ENCODE results near the gene NAA80. TPM values are rescaled to one million over a fixed set of nuclear protein-coding genes. Genes with fewer than 3 reads are reported as not detected.
A peak's percentile ranks its signal among the peaks of the same experiment; 100 is the strongest.

The NAA80 gene
- total RNA-seq, 1 donor from 2014 or later = 6.3 TPM

- Histone ChIP-seq H4K20me1 (ENCODE audit: insufficient read depth, low read length) (peaks cover 3% of the 10 kb centered on the region), H3K36me3 (ENCODE audit: insufficient read depth, low read length) (no peaks in the 10 kb centered on the region), H3K27ac (ENCODE audit: low read depth, low read length) (no peak overlapping the region), H3K79me2 (ENCODE audit: insufficient read depth, low read length) (no peaks in the 10 kb centered on the region), H3K9ac (ENCODE audit: low read length) (no peak overlapping the region), H3K4me1 (ENCODE audit: insufficient read depth, low read length) (peaks cover 13% of the 10 kb centered on the region), H3K9me3 (ENCODE audit: insufficient read depth, low read depth, low read length) (no peaks in the 10 kb centered on the region), H3K4me3 (ENCODE audit: insufficient read depth, low read depth, low read length) (no peak overlapping the region), H2AFZ (ENCODE audit: low read depth, low read length) (no peak overlapping the region), H3K4me2 (ENCODE audit: low read length) (no peak overlapping the region), H3K27me3 (ENCODE audit: insufficient read depth, low read length) (peaks cover 27% of the 10 kb centered on the region)
- peaks cover 8% of the 10 kb centered on the region for H3K36me3 Mint-ChIP-seq (ENCODE audit: low read depth, unreplicated experiment)
- no peaks in the 10 kb centered on the region for H3K9me3 Mint-ChIP-seq (ENCODE audit: unreplicated experiment)
- H3K27me3 Mint-ChIP-seq (ENCODE audit: low read depth, unreplicated experiment) = peaks cover 22% of the 10 kb centered on the region
- FAIRE-seq = no peak
- TF ChIP-seq EZH2 (IDR thresholded peaks at IDR 0.05; ENCODE audit: insufficient read depth, low read length) (no peak), CTCF (IDR thresholded peaks at IDR 0.05; ENCODE audit: insufficient read depth, low read depth, low read length) (peak; percentile 49)
- no peak for DNase-seq (ENCODE audit: low read depth)
- peak overlapping the region; percentile 10 for H3K27ac Mint-ChIP-seq (ENCODE audit: unreplicated experiment)
- H3K4me3 Mint-ChIP-seq (ENCODE audit: unreplicated experiment) = no peak overlapping the region
- peaks cover 19% of the 10 kb centered on the region for H3K4me1 Mint-ChIP-seq (ENCODE audit: low read depth, unreplicated experiment)
Observed at GRCh38 chr3:50274371-50275104, 24.7 kb downstream of the NAA80 start.

DNA sequence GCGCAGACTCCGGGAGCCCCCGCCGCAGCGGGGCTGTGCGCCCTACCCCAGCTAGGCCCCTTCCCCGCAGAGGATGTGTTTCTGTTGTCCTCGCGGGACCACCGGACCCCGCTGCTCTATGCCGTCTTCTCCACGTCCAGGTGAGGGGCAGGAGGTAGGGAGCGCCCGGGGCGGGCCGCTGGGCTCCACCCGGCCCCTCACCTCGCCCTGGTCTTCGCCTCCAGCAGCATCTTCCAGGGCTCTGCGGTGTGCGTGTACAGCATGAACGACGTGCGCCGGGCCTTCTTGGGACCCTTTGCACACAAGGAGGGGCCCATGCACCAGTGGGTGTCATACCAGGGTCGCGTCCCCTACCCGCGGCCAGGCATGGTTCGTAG, 25.5 kb downstream of the NAA80 start:
- H3K4me3 ChIP-seq (ENCODE audit: insufficient read depth, low read depth, low read length) = no peak overlapping the region
- H3K9me3 ChIP-seq (ENCODE audit: insufficient read depth, low read depth, low read length) = no peaks in the 10 kb centered on the region
- peaks cover 27% of the 10 kb centered on the region for H3K27me3 ChIP-seq (ENCODE audit: insufficient read depth, low read length)
- H3K79me2 ChIP-seq (ENCODE audit: insufficient read depth, low read length) = no peaks in the 10 kb centered on the region
- Mint-ChIP-seq H3K27ac (ENCODE audit: unreplicated experiment) (no peak overlapping the region), H3K27me3 (ENCODE audit: low read depth, unreplicated experiment) (peaks cover 23% of the 10 kb centered on the region), H3K4me1 (ENCODE audit: low read depth, unreplicated experiment) (peaks cover 21% of the 10 kb centered on the region), H3K4me3 (ENCODE audit: unreplicated experiment) (no peak overlapping the region), H3K36me3 (ENCODE audit: low read depth, unreplicated experiment) (peaks cover 8% of the 10 kb centered on the region), H3K9me3 (ENCODE audit: unreplicated experiment) (no peaks in the 10 kb centered on the region)
- no peak for TF ChIP-seq CTCF (IDR thresholded peaks at IDR 0.05; ENCODE audit: insufficient read depth, low read depth, low read length)
- TF ChIP-seq EZH2 (IDR thresholded peaks at IDR 0.05; ENCODE audit: insufficient read depth, low read length) = no peak
- H3K27ac ChIP-seq (ENCODE audit: low read depth, low read length) = no peak overlapping the region
- peaks cover 21% of the 10 kb centered on the region for H3K4me1 ChIP-seq (ENCODE audit: insufficient read depth, low read length)
- DNase-seq (ENCODE audit: low read depth) = no peak
- peak overlapping the region; percentile 72 for H3K4me2 ChIP-seq (ENCODE audit: low read length)
- H3K9ac ChIP-seq (ENCODE audit: low read length) = no peak overlapping the region
- FAIRE-seq = no peak
- H4K20me1 ChIP-seq (ENCODE audit: insufficient read depth, low read length) = peaks cover 3% of the 10 kb centered on the region
- no peak overlapping the region for H2AFZ ChIP-seq (ENCODE audit: low read depth, low read length)
- no peaks in the 10 kb centered on the region for H3K36me3 ChIP-seq (ENCODE audit: insufficient read depth, low read length)

All from astrocyte (in vitro differentiated cells and primary cell).